Kidney (tissue), 14 donors: Measurements from ENCODE around the gene SMYD3. TPM values are rescaled to one million over a fixed set of nuclear protein-coding genes. Genes with fewer than 3 reads are reported as not detected.

Source experiments
- DNase-seq, 5 donors: peaks; one replicate each; pipeline ENCODE4 v3.0.0-alpha.2; 2013 to 2020
- FAIRE-seq: peaks from 2 replicates; lab custom pipeline; 2012; peaks lifted over from hg19 to GRCh38; lab: Jason Lieb, UNC
- H3K27ac ChIP-seq, 2 donors: one replicate each; pipeline ENCODE4 v1.7.0; 2013; ENCODE audit warnings: low read depth in 2 of 2, low read length in 2 of 2, inconsistent platforms in 1 of 2
- H3K27me3 ChIP-seq: one replicate; pipeline ENCODE4 v1.7.1; 2013; ENCODE audit warnings: low read length, inconsistent platforms; ENCODE audit not compliant: control insufficient read depth, insufficient read depth
- H3K36me3 ChIP-seq, 3 donors: one replicate each; pipeline versions ENCODE4 v1.7.0 to v1.7.1; 2013; ENCODE audit warnings: low read length in 3 of 3, control low read depth in 1 of 3, inconsistent platforms in 1 of 3; ENCODE audit not compliant: insufficient read depth in 3 of 3, control insufficient read depth in 2 of 3
- H3K4me1 ChIP-seq, 3 donors: one replicate each; pipeline versions ENCODE4 v1.7.0 to v1.7.1; 2013; ENCODE audit warnings: low read length in 3 of 3, inconsistent platforms in 1 of 3, low read depth in 1 of 3; ENCODE audit not compliant: control insufficient read depth in 2 of 3, insufficient read depth in 2 of 3
- H3K4me3 ChIP-seq, 3 donors: one replicate each; pipeline versions ENCODE4 v1.7.0 to v1.8.1; 2013; ENCODE audit warnings: low read length in 3 of 3, control low read depth in 1 of 3, inconsistent platforms in 1 of 3
- H3K9ac ChIP-seq, 3 donors: one replicate each; pipeline versions ENCODE4 v1.7.0 to v1.7.1; 2013; ENCODE audit warnings: low read length in 3 of 3, control low read depth in 1 of 3, inconsistent platforms in 1 of 3
- H3K9me3 ChIP-seq, 3 donors: one replicate each; pipeline versions ENCODE4 v1.7.0 to v1.7.1; 2013; ENCODE audit warnings: low read length in 3 of 3, control low read depth in 1 of 3, inconsistent platforms in 1 of 3; ENCODE audit not compliant: control insufficient read depth in 2 of 3, insufficient read depth in 1 of 3
- CTCF ChIP-seq: IDR thresholded peaks from 3 replicates; pipeline ENCODE4 v1.5.1; 2012; ENCODE audit warnings: mild to moderate bottlenecking, moderate library complexity, borderline replicate concordance; ENCODE audit not compliant: insufficient read depth; ENCODE audit errors: extremely low read depth
- intact Hi-C: fragments of 100-400 bp; cut with DNase I; formaldehyde crosslinking; loops from one replicate; pipeline ENCODE4 v1.11.1; 2022
- polyA plus RNA-seq: library from polyadenylated mRNA; stranded (reverse); fragments of 350-450 nt; fragmentation: Illumina TruSeq; extraction: RNeasy Lipid Tissue Mini Kit (QIAGEN cat#74804); gene quantifications from one replicate; pipeline ENCODE4 v1.2.3, GENCODE V29; 2014; ENCODE audit warnings: low read depth, low replicate concordance; ENCODE audit not compliant: insufficient read depth
- total RNA-seq: library from RNA; stranded (reverse); fragmentation: NEBNext Ultra II Directional; extraction: Animal tissue kit (Norgen Biotek cat#: 25700); gene quantifications from one replicate; pipeline ENCODE4 v1.2.1, GENCODE V29; 2021
- donor health status: control.
- donor health status: control.
- donor health status: control.
- donor health status: control.
- donor health status: control.
- donor health status: DM: yes; HTN: yes; CAD: no.
- donor health status: Normal renal cell carcinoma (clear cell type).

SMYD3 gene
- total and polyA plus RNA-seq, 2 donors from 2014 or later, result 23.3 to 23.9 TPM

GRCh38 chr1:246081856-246082668 is 425.0 kb downstream of the SMYD3 start:
- no peak for TF ChIP-seq CTCF
- FAIRE-seq (no peak), DNase-seq (no peak)
- H3K27ac ChIP-seq, result no peak overlapping the region
- no peaks in the 10 kb centered on the region for H3K36me3 ChIP-seq
- no peak overlapping the region for H3K9ac ChIP-seq
- intact Hi-C loops, result no loop called here
- no peaks in the 10 kb centered on the region for H3K4me1 ChIP-seq
- H3K27me3 ChIP-seq, result no peaks in the 10 kb centered on the region
- no peak overlapping the region for H3K4me3 ChIP-seq
- peaks cover 0 to 5% (median 0%) of the 10 kb centered on the region in 3 donors for H3K9me3 ChIP-seq

- Histone ChIP-seq H3K36me3 (no peaks in the 10 kb centered on the region), H3K9me3 (peaks cover 0 to 5% (median 0%) of the 10 kb centered on the region in 3 donors), H3K27ac (no peak overlapping the region), H3K4me1 (no peaks in the 10 kb centered on the region), H3K4me3 (no peak overlapping the region), H3K27me3 (no peaks in the 10 kb centered on the region), H3K9ac (no peak overlapping the region)
- no peak for DNase-seq
- no peak for TF ChIP-seq CTCF
- intact Hi-C loops, result no loop called here
- FAIRE-seq, result no peak
These were observed 425.9 kb downstream of the SMYD3 start for GRCh38 chr1:246081138-246081702.

GRCh38 chr1:246080031-246080430 is 427.0 kb downstream of the SMYD3 start:
- intact Hi-C loops, result no loop called here
- no peak overlapping the region for H3K4me3 ChIP-seq
- H3K4me1 ChIP-seq, result no peaks in the 10 kb centered on the region
- no peak overlapping the region for H3K27ac ChIP-seq
- peaks cover 0 to 5% (median 0%) of the 10 kb centered on the region in 3 donors for H3K9me3 ChIP-seq
- no peak for FAIRE-seq
- no peak for TF ChIP-seq CTCF
- H3K9ac ChIP-seq, result no peak overlapping the region
- no peaks in the 10 kb centered on the region for H3K36me3 ChIP-seq
- no peaks in the 10 kb centered on the region for H3K27me3 ChIP-seq
- no peak for DNase-seq
